ENCODE data around the gene MKS1. TPM values are rescaled to one million over a fixed set of nuclear protein-coding genes. Genes with fewer than 3 reads are reported as not detected.
A peak's percentile ranks its signal among the peaks of the same experiment; 100 is the strongest.

MKS1 gene
- total RNA-seq, 1 experiment from 2014 or later, result 24.8 TPM

- Histone ChIP-seq H3K56ac (ENCODE audit: insufficient read length, low read depth, low read length) (no peak overlapping the region), H3K4me1 (ENCODE audit: insufficient read depth, low read length) (peaks cover 2% of the 10 kb centered on the region; the same call in 1 of the 2 replicates), H2BK5ac (ENCODE audit: insufficient read length, low read length) (no peak overlapping the region), H3K14ac (ENCODE audit: insufficient read depth, low read length) (peak overlapping the region; percentile 60; the same call in 1 of the 2 replicates), H2BK15ac (ENCODE audit: low read depth, low read length) (no peak overlapping the region), H3K23ac (ENCODE audit: insufficient read length, low read depth, low read length) (no peak overlapping the region), H4K5ac (ENCODE audit: insufficient read length, low read depth, low read length) (no peak overlapping the region), H2AFZ (ENCODE audit: low read length) (no peak overlapping the region), H3K27ac (ENCODE audit: insufficient read length, low read depth, low read length) (no peak overlapping the region), H3K18ac (ENCODE audit: insufficient read length, low read depth, low read length) (peak overlapping the region; percentile 54), H3K79me1 (ENCODE audit: insufficient read depth, low read depth, low read length, poor library complexity, severe bottlenecking) (no peaks in the 10 kb centered on the region), H3K23me2 (ENCODE audit: insufficient read length, low read depth, low read length, poor library complexity, severe bottlenecking) (no peaks in the 10 kb centered on the region), H2AK5ac (ENCODE audit: insufficient read length, low read length) (no peak overlapping the region), H3K9ac (ENCODE audit: extremely low read depth, insufficient read length, low read length) (no peak overlapping the region), H3K4me2 (ENCODE audit: insufficient read depth, insufficient read length, low read length) (no peak overlapping the region), H3T11ph (ENCODE audit: low read length) (no peak overlapping the region), H4K20me1 (ENCODE audit: control insufficient read depth, insufficient read depth, insufficient read length) (no peaks in the 10 kb centered on the region), H3K79me2 (ENCODE audit: insufficient read depth, low read length) (no peaks in the 10 kb centered on the region), H2BK20ac (ENCODE audit: low read depth, low read length, poor library complexity, severe bottlenecking) (no peak overlapping the region), H3K9me3 (ENCODE audit: control insufficient read depth, low read depth, low read length) (no peaks in the 10 kb centered on the region), H2BK12ac (ENCODE audit: insufficient read length, low read depth, low read length) (no peak overlapping the region), H4K91ac (ENCODE audit: insufficient read length, low read depth, low read length) (no peak overlapping the region), H2BK120ac (ENCODE audit: low read depth, low read length, poor library complexity, severe bottlenecking) (no peak overlapping the region), H3K27me3 (ENCODE audit: insufficient read depth, low read length) (no peaks in the 10 kb centered on the region), H3K4ac (ENCODE audit: low read depth, low read length) (no peak overlapping the region), H4K8ac (replicated peaks; ENCODE audit: insufficient read length, low read depth, low read length) (no peak overlapping the region)
- Mint-ChIP-seq H3K9me3 (no peaks in the 10 kb centered on the region), H3K36me3 (ENCODE audit: insufficient read depth in 1 of 3, low read depth in 3 of 3) (no peaks in the 10 kb centered on the region), H3K27me3 (ENCODE audit: low read depth) (peaks cover 37% of the 10 kb centered on the region), H3K27ac (no peak overlapping the region), H3K4me3 (peak overlapping the region in 1 of 2 experiments; percentile 24; a peak in 1 of 5 replicates), H3K4me1 (peaks cover 16 to 22% of the 10 kb centered on the region in 2 experiments)
- no CpG with 5 or more reads among the region's 3 CpGs for WGBS (ENCODE audit: extremely low coverage, insufficient read length, low lambda C conversion rate)
- DNase-seq, result peak; percentile 56
- TF ChIP-seq CTCF (conservative IDR thresholded peaks at IDR 0.05), result no peak
Observed at GRCh38 chr17:58228679-58229078, 9.6 kb upstream of the MKS1 start.
